ENCODE data around the gene LMTK3.

DNA sequence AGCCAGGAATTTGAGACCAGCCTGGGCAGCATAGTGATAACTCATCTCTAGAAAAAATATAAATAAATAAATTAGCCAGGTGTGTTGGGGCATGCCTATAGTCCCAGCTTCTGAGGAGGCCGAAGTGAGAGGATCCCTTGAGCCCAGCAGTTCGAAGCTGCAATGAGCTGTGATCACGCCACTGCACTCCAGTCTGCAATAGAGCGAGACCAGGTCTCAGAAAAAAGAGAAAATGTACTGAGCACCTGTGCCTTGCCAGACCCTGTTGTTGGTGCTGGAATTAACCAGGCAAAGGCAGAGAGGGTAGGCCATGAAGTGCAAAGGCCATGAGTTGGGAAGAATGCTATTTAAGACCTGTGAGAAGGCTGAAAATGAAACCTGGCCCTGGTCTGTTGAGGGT lies 39.8 kb downstream of the LMTK3 start:
- TF ChIP-seq CTCF (conservative IDR thresholded peaks at IDR 0.05): no peak
- TF ChIP-seq ZFX (IDR thresholded peaks at IDR 0.05): no peak

Measured in C4-2B (cell line).